Stimulated activated CD4-positive, alpha-beta T cell treated with anti-CD3 and anti-CD28 coated beads, Interleukin-12 subunit alpha, Interleukin-12 subunit beta, amount 100 ng/mL, for 24 hours (primary cell): Measurements from ENCODE around the gene LUC7L3.
"Not testable (repeated sequence)": the region's sequence is repeated elsewhere in the genome, so short reads cannot be mapped to it uniquely, and the experiment has no call there.

Experiments used
- DNase-seq, 2 experiments: peaks; one replicate each; pipeline ENCODE4 v3.0.0-alpha.2; 2020; ENCODE audit warnings: low read depth in 2 of 2

LUC7L3 gene

GRCh38 chr17:50710025-50710424, 9.4 kb upstream of the LUC7L3 start:
- no peak for DNase-seq

DNA sequence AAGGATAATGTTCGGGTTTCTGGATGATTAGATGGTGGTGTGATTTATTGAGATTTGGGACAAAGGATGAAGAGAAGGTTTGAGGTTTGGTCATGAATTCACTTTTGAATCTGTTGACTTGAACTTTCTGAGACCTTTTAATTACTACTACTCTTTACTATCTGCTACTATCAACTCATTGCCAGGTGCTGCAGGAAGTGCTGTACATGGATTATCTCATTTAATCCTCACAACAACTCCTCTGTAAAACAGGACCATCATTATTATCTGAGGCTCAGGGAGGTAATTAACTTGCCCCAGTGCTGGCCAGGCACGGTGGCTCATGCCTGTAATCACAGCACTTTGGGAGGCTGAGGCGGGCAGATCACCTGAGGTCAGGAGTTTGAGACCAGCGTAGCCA, 8.8 kb upstream of the LUC7L3 start:
- DNase-seq: no peak

GRCh38 chr17:50712641-50713040, 6.8 kb upstream of the LUC7L3 start:
- DNase-seq: no peak

DNA sequence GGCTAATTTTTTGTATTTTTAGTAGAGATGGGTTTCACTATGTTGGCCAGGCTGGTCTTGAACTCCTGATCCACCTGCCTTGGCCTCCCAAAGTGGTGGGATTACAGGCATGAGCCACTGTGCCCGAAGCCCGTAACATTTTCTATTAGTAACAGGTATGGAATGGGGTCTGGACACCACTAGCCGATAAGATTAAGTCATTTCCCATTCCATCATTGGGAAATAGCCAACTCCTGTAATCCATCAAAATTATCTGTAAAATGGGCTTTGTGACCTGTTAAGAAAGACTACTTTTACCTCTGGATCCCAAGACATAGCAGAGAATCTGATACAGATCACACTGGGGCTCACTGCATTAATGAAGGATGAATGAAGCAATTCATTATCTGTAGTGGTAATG, 3.9 kb upstream of the LUC7L3 start:
- DNase-seq: no peak

DNA sequence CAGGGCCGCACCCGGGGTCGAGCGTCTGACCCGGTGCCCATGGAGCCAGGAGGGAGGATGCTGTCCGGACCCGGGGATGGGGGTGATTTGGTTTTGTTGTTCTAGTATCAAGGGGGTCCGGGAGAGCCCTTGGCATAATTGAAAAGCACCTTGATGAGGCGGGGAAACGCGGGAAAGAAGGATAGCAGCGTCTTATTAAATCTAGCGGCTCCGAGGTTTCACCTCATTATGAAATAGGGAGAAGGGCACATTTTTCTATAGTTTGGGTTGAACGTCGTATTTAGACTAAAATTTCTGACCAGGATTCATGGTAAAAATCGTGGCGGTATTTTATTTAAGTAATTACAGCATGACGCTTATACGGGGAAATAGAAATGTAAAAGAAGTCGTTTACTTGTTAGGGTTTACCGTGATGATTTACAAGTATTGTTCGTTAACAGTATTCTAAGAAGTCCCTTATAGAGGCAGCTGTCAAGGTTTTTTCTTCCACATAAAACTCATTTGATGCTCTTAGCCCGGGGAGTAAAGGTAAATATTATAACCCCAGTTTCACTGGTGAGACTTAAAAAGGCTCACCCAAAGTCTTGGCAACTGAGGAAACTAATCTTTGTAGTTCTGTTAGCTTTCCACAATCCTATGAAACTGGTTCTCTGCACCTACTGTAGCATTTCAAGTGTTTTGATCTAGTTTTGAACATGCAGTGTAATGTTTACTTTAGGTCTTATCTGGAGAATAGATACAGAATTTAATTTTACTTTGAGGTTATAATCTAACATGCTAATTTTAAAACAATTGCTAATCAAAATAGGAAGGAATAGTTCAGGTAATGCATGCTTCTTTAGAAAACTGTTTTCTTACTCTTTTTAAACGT, 756 bp downstream of the LUC7L3 start:
- DNase-seq: no peak

- DNase-seq: no peak
Measured at GRCh38 chr17:50721194-50722010, 2.0 kb downstream of the LUC7L3 start.

DNA sequence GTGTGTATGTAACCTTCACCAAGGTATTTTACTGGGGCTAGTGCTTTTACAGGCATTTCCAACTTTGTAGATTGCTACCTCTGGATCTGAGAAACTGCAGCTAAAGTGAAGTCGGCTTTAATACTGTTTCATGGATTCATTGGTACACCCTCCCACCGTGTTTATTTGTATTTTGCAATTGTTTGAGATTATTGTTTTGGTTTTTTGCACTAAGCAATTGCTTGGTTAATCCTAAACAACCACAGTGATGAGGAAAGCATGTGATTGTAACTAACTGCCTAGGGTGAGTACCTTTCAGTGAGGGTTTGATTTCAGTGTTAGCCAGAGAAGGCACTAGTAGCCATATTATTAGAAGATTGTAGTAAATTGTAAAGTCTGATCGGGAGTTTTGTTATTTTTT, 3.3 kb downstream of the LUC7L3 start:
- DNase-seq: no peak

DNA sequence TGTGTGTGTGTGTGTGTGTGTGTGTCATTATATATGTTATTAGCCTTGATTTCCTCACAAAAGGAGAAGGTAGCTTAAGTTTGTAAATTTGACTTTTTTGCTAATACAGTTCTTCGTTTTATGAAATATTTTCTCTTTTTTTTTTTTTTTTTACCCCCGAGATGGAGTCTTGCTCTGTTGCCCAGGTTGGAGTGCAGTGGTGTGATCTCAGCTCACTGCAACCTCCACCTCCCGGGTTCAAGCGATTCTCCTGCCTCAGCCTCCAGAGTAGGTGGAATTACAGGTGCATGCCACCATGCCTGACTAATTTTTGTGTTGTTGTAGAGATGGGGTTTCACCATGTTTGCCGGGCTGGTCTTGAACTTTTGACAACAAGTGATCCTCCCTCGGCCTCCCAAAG, 5.2 kb downstream of the LUC7L3 start:
- DNase-seq: not testable (repeated sequence)

- no peak for DNase-seq
Measured at GRCh38 chr17:50725769-50726655, 6.6 kb downstream of the LUC7L3 start.

DNA sequence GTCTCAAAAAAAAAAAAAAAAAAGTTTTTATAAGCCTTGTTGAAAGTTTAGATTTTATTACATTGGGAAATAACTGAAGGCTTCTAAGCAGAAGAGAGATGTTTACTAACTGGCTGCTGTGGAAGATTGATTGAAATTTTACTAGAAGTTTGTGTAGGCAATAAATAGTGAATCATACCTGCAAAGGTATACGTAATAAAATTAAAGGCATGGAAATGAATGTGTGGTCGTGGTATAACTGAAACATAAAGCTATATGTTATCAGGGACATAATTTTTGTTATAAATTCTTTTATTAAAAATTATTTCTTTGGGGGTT, 8.7 kb downstream of the LUC7L3 start:
- no peak for DNase-seq

DNA sequence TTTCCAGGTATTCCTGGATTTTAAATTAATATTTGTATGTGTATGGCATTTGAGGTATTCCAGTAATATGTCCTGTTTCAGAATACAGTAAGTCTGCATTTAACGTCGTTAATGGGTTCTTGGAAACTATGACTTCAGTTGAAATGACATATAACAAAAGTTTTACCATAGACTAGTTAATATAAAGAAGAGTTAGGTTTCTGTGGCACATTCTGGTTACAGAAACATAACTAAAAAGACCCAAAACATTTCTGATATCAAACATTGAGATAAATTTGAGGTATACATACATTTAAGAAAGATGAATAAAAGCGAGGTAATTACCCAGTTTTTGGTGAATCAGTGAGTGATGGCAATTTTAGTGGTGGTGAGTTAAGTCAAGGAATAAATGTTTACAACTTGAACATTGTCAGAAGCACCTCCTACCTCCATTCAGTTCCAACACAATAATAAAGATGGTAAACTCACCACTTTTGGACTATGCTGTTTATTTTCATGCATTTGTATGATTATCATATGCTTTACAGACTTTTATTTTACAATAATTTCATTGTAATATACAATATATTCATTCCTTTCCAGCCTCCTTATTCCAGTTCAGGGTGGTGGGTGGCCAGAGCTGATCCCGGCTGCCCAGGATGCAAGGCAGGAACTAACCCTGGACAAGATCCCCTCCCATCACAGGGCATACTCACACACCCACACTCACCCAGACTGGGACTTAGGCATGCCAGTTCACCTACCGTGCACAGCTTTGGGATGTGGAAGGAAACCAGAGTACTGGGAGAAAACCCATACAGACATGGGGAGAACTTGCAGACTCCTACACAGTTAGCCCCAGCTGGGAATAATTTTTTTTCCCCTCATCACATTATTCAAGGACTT, 9.7 kb downstream of the LUC7L3 start:
- no peak for DNase-seq

- DNase-seq: no peak
Measured at GRCh38 chr17:50731575-50732460, 12.4 kb downstream of the LUC7L3 start.

DNA sequence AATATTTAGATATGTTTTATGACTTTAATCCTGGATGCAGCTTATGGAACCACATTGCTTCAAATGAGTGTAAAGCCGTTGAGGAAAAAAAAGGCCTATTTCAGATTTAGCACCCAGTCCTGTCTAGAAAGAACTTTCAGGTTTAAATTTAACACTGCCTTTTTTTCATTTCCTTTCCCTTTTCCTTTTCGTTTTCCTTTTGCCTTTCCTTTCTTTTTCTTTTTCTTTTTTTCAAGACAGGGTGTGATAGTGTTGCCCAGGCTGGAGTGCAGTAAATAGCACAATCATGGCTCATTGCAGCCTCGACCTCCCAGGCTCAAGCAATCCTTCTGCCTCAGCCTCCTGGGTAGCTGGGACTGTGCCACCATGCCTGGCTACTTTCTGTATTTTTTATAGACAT, 15.9 kb downstream of the LUC7L3 start:
- no peak for DNase-seq

GRCh38 chr17:50737118-50737698, 17.8 kb downstream of the LUC7L3 start:
- DNase-seq: no peak

- DNase-seq: no peak
Measured at GRCh38 chr17:50739098-50739497, 19.7 kb downstream of the LUC7L3 start.

DNA sequence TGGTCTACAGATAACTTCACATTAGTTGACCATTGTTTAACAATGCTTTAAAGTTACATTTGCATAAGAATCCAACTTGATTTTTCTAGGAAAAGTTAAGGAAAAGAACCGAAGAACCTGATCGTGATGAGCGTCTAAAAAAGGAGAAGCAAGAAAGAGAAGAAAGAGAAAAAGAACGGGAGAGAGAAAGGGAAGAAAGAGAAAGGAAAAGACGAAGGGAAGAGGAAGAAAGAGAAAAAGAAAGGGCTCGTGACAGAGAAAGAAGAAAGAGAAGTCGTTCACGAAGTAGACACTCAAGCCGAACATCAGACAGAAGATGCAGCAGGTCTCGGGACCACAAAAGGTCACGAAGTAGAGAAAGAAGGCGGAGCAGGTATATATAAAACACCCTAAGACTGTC, 26.2 kb downstream of the LUC7L3 start:
- DNase-seq: no peak

GRCh38 chr17:50749245-50749644, 29.8 kb downstream of the LUC7L3 start:
- no peak for DNase-seq

- no peak for DNase-seq
Measured at GRCh38 chr17:50754521-50754920, 35.1 kb downstream of the LUC7L3 start.

DNA sequence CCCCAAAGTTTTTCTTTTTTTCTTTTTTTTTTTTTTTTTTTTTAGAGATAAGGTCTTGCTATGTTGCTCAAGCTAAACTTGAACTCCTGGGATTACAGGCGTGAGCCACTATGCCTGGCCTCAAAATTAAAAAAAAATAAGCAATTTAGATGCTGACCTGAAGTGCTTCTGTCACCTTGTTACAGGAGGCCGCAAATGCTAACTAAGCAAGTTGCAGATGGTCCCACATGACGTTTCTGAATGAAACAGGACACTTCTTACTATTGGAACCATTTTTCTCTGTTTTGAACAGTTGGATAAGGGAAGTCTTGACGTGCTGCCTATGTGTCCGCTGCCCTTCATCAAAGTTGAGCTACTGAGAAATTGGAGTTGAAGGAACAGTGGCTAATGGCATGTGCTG, 39.1 kb downstream of the LUC7L3 start:
- no peak for DNase-seq
